A549 (cell line): ENCODE data around the gene COL4A5. TPM values are rescaled to one million over a fixed set of nuclear protein-coding genes. Genes with fewer than 3 reads are reported as not detected.

Experiments used
- ATAC-seq, 2 experiments: fragments of 200-7000 bp in 1 of 2; fragments of >200 bp in 1 of 2; cut with Nextera tagmentation in 1 of 2; cut with Tn5 transposase in 1 of 2; 3 replicates each; pipeline versions ENCODE4 v1.8.0 to v1.9.1; 2018 to 2020; ENCODE audit warnings: mild to moderate bottlenecking in 1 of 2, moderate library complexity in 1 of 2
- CTCF ChIA-PET: fragments of 300-600 bp; sonication (Branson Sonifier 250); formaldehyde crosslinking; extraction: SDS; loops from one replicate; lab custom pipeline; 2021; ENCODE audit warnings: antibody characterized with exemption, inconsistent platforms; lab: Yijun Ruan, JAX
- POLR2A ChIA-PET: fragments of 350-600 bp; formaldehyde crosslinking; extraction: SDS; loops from one replicate; lab custom pipeline; 2021; ENCODE audit warnings: antibody characterized with exemption, inconsistent platforms; lab: Yijun Ruan, JAX
- DNase-seq, 2 experiments: peaks; one replicate each; pipeline versions ENCODE4 v3.0.0 to v3.0.0-alpha.2; 2011 to 2016; ENCODE audit warnings: low read depth in 1 of 2, low spot score in 1 of 2
- FAIRE-seq: peaks from 2 replicates; lab custom pipeline; 2011; peaks lifted over from hg19 to GRCh38; lab: Jason Lieb, UNC
- H3K27ac ChIP-seq, 2 experiments: fragments of >200 bp; sonication (Bioruptor Twin); formaldehyde crosslinking; 3 replicates each; pipeline ENCODE4 v1.5.1; 2016 to 2017
- H3K4me1 ChIP-seq: fragments of >200 bp; sonication (Bioruptor Twin); formaldehyde crosslinking; 3 replicates; pipeline ENCODE4 v1.6.1; 2016
- H3K4me2 ChIP-seq: fragments of >200 bp; sonication (Bioruptor Twin); formaldehyde crosslinking; 3 replicates; pipeline ENCODE4 v1.6.1; 2016
- H3K4me3 ChIP-seq: fragments of >200 bp; sonication (Bioruptor Twin); formaldehyde crosslinking; 3 replicates; pipeline ENCODE4 v1.5.1; 2016
- H3K9me3 ChIP-seq: fragments of >200 bp; sonication (Bioruptor Twin); formaldehyde crosslinking; 3 replicates; pipeline ENCODE4 v1.6.1; 2016
- E2F6 ChIP-seq: IDR thresholded peaks from 2 replicates; pipeline ENCODE4 v1.6.1; 2012; ENCODE audit warnings: low read depth, borderline replicate concordance
- ELK1 ChIP-seq: fragments of 150-350 bp; IDR thresholded peaks from 2 replicates; pipeline ENCODE4 v1.6.1; 2014; ENCODE audit warnings: low read depth, mild to moderate bottlenecking, low read length
- FOXS1 ChIP-seq: fragments of 250-450 bp; sonication (Bioruptor Pico); IDR thresholded peaks from 2 replicates; pipeline ENCODE4 v1.5.0; 2020; ENCODE audit warnings: mild to moderate bottlenecking, moderate library complexity
- HDAC2 ChIP-seq: fragments of 200-600 bp; sonication (generic); IDR thresholded peaks from 2 replicates; pipeline ENCODE4 v1.6.1; 2016
- HOXB13 ChIP-seq: fragments of 250-450 bp; sonication (Bioruptor Pico); IDR thresholded peaks from 2 replicates; pipeline ENCODE4 v1.5.0; 2020; ENCODE audit warnings: low read depth, mild to moderate bottlenecking, moderate library complexity
- JUN ChIP-seq, 2 experiments: fragments of >200 bp; sonication (Bioruptor Twin); formaldehyde crosslinking; IDR thresholded peaks; 2 replicates in 1 of 2; 3 replicates in 1 of 2; pipeline ENCODE4 v1.6.1; 2016 to 2017
- MAX ChIP-seq: IDR thresholded peaks from 2 replicates; pipeline ENCODE4 v1.6.1; 2012
- MAZ ChIP-seq: fragments of 150-350 bp; IDR thresholded peaks from 2 replicates; pipeline ENCODE4 v1.6.1; 2014; ENCODE audit warnings: antibody characterized with exemption, low read depth, low read length, borderline replicate concordance
- PBX3 ChIP-seq: IDR thresholded peaks from 2 replicates; pipeline ENCODE4 v1.6.1; 2012
- POLR2AphosphoS2 ChIP-seq: conservative IDR thresholded peaks from 2 replicates; pipeline ENCODE4 v1.6.1; 2012; ENCODE audit warnings: low read length, improper control_type of control experiment, inconsistent platforms
- RAD21 ChIP-seq, 2 experiments: fragments of >200 bp in 1 of 2; sonication (Bioruptor Twin) in 1 of 2; formaldehyde crosslinking in 1 of 2; IDR thresholded peaks in 1 of 2; conservative IDR thresholded peaks in 1 of 2; 2 replicates in 1 of 2; 3 replicates in 1 of 2; pipeline ENCODE4 v1.6.1; 2012 to 2018; ENCODE audit warnings: inconsistent platforms in 1 of 2
- RARB ChIP-seq: fragments of 250-450 bp; sonication (Bioruptor Pico); IDR thresholded peaks from 2 replicates; pipeline ENCODE4 v1.8.0; 2021; ENCODE audit warnings: mild to moderate bottlenecking, moderate library complexity
- TFCP2L1 ChIP-seq: fragments of 250-450 bp; sonication (Bioruptor Pico); IDR thresholded peaks from 2 replicates; pipeline ENCODE4 v1.5.0; 2021; ENCODE audit warnings: mild to moderate bottlenecking
- TP53 ChIP-seq: fragments of 250-450 bp; sonication (Bioruptor Pico); IDR thresholded peaks from 2 replicates; pipeline ENCODE4 v1.5.0; 2021; ENCODE audit warnings: mild to moderate bottlenecking, moderate library complexity
- ZC3H11A ChIP-seq: fragments of 450-650 bp; IDR thresholded peaks from 2 replicates; pipeline ENCODE4 v1.6.1; 2014; ENCODE audit warnings: antibody characterized with exemption, mild to moderate bottlenecking
- ZNF302 ChIP-seq: fragments of 250-450 bp; sonication (Bioruptor Pico); IDR thresholded peaks from 2 replicates; pipeline ENCODE4 v1.9.0; 2021; ENCODE audit warnings: inconsistent platforms, mild to moderate bottlenecking, moderate library complexity
- WGBS: methylation state at CpG from one replicate; pipeline ENCODE4 v1.1.6; 2017; ENCODE audit errors: missing lambda C conversion rate; 5-methylcytosine and 5-hydroxymethylcytosine counted together
- polyA plus RNA-seq, 4 experiments: library from polyadenylated mRNA; depleted of rRNA in 3 of 4; stranded (reverse); fragments of >200 nt; fragmentation: RNase III in 1 of 4; extraction: RNeasy Plus Mini Kit Qiagen cat#74134 plus additional on column Dnase treatment in 1 of 4; gene quantifications; 2 replicates in 3 of 4; 3 replicates in 1 of 4; pipeline ENCODE4 v1.2.3, GENCODE V29; 2011 to 2017

The COL4A5 gene
- polyA plus RNA-seq, 2 of the 4 experiments (the other 2 are of a cell fraction), result 17.5 to 48.6 TPM

- no peak for DNase-seq
- TF ChIP-seq POLR2AphosphoS2 (no peak), ZNF302 (CRISPR knock-in tag) (no peak), MAZ (no peak), MAX (no peak), HDAC2 (no peak), JUN (IDR thresholded peaks at IDR 0.05) (no peak), RARB (CRISPR knock-in tag) (no peak), FOXS1 (CRISPR knock-in tag) (no peak), HOXB13 (CRISPR knock-in tag) (no peak)
- POLR2A ChIA-PET, result no interaction called here
- no peak overlapping the region for H3K27ac ChIP-seq
- peaks cover 6% of the 10 kb centered on the region; the same call in 1 of the 3 replicates for H3K4me1 ChIP-seq
- no peaks in the 10 kb centered on the region; the same call in 2 of the 3 replicates for H3K9me3 ChIP-seq
- CTCF ChIA-PET, result no interaction called here
- FAIRE-seq, result no peak
- peak overlapping the region; percentile 57 for H3K4me2 ChIP-seq
- 8% methylated on average over 32 of the region's 39 CpGs for WGBS
- ATAC-seq, result no peak; a peak in 1 of 6 replicates
- 0 out of 3 replicates have a peak overlapping the region, but pooled peaks have one; percentile 6 for H3K4me3 ChIP-seq
Observed at GRCh38 chrX:108732630-108733321, 293.1 kb downstream of the COL4A5 start.

- ChIA-PET CTCF (interaction anchor here (1.3 to 1.8 kb wide), 2 partner anchors 15 to 35 kb away, joined by 3 to 5 read pairs; no protein-coding TSS in a partner anchor), POLR2A (no interaction called here)
- FAIRE-seq, result no peak
Observed at GRCh38 chrX:108734426-108734825, 294.8 kb downstream of the COL4A5 start.

More at GRCh38 chrX:108734426-108734825, 294.8 kb downstream of the COL4A5 start:
- DNase-seq, result no peak
- H3K27ac ChIP-seq, result no peak overlapping the region
- no peaks in the 10 kb centered on the region; the same call in 2 of the 3 replicates for H3K9me3 ChIP-seq
- no peak for TF ChIP-seq ZNF302 (CRISPR knock-in tag)
- no peak for TF ChIP-seq ELK1
- TF ChIP-seq TP53 (CRISPR knock-in tag), result no peak
- TF ChIP-seq PBX3, result no peak
- no peak for TF ChIP-seq ZC3H11A
- TF ChIP-seq HDAC2, result no peak
- no peak for TF ChIP-seq RAD21 (conservative IDR thresholded peaks at IDR 0.05 in 1 of 2, IDR thresholded peaks at IDR 0.05 in 1 of 2)
- TF ChIP-seq TFCP2L1 (CRISPR knock-in tag), result no peak
- no peak for TF ChIP-seq E2F6
- TF ChIP-seq, all 56 proteins: peak for 0
- H3K4me2 ChIP-seq, result 0 out of 3 replicates have a peak overlapping the region, but pooled peaks have one; percentile 92
- no peak for ATAC-seq
- WGBS, result 43% methylated on average over 6 of the region's 7 CpGs
- H3K4me1 ChIP-seq, result peaks cover 6% of the 10 kb centered on the region; the same call in 1 of the 3 replicates
- no peak overlapping the region; the same call in 2 of the 3 replicates for H3K4me3 ChIP-seq
